ENCODE results near the gene PUSL1.

DNA sequence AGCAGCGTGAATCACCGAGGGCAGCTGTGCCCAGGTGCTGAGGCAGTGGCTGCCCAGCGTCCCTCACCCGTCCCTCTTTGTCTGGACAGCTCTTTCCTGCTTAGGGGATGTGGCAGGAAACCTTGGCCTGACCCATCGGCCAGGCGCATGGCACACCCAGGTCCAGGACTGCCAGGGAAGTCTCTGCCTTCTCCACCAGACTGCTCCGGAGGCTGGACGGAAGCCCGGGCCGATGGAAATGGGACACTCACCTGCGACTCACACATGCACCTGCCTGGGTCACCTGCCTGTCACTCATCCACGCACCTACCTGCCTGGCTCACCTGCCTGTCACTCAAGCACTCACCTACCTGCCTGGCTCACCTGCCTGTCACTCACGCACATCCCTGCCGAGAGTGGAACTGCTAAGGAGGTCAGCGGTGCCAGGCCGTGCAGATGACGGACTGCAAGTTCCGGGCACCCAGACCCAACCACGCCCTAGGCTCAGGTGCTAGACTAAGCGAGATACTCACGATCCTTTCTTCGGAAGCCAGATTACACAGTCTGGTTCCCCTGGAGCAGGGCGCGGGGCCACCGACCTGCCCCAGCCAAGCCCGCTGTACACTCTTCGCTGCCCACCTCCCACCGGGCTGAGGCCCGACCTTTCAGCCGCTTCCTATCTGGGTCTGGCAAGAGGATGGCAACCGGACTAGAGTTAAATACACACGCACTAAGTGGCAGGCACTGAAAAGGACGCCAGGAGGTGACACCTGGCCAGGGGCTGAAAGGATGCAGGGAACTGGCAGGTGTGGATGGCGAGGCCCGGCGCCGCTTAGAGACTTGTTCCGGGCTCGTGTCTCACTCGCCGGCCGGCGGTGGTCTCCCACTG is 35.8 kb upstream of the PUSL1 start:
- TF ChIP-seq, protein P1, sequence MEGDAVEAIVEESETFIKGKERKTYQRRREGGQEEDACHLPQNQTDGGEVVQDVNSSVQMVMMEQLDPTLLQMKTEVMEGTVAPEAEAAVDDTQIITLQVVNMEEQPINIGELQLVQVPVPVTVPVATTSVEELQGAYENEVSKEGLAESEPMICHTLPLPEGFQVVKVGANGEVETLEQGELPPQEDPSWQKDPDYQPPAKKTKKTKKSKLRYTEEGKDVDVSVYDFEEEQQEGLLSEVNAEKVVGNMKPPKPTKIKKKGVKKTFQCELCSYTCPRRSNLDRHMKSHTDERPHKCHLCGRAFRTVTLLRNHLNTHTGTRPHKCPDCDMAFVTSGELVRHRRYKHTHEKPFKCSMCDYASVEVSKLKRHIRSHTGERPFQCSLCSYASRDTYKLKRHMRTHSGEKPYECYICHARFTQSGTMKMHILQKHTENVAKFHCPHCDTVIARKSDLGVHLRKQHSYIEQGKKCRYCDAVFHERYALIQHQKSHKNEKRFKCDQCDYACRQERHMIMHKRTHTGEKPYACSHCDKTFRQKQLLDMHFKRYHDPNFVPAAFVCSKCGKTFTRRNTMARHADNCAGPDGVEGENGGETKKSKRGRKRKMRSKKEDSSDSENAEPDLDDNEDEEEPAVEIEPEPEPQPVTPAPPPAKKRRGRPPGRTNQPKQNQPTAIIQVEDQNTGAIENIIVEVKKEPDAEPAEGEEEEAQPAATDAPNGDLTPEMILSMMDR (IDR thresholded peaks at IDR 0.05) = no peak
- peak in 1 of 4 donors; percentile 31 for TF ChIP-seq POLR2A (IDR thresholded peaks at IDR 0.05)
